Common myeloid progenitor, CD34-positive (primary cell): Measurements from ENCODE around the gene HECTD2.
"Not testable (repeated sequence)": the region's sequence is repeated elsewhere in the genome, so short reads cannot be mapped to it uniquely, and the experiment has no call there.

Source experiments
- CTCF ChIA-PET: fragments of 350-600 bp; sonication (Branson Sonifier 250); formaldehyde crosslinking; loops from one replicate; lab custom pipeline; 2021; ENCODE audit warnings: antibody characterized with exemption; lab: Charles Lee
- POLR2A ChIA-PET: fragments of 350-600 bp; sonication (Branson Sonifier 250); formaldehyde crosslinking; loops from one replicate; lab custom pipeline; 2021; ENCODE audit warnings: antibody characterized with exemption; lab: Charles Lee
- DNase-seq, 3 donors: peaks; one replicate each; pipeline versions ENCODE4 v3.0.0 to v3.0.0-alpha.2; 2013
- H3K27ac ChIP-seq, 2 experiments: 1 replicate in 1 of 2; 2 replicates in 1 of 2; pipeline ENCODE4 v1.7.0; 2013; ENCODE audit warnings: inconsistent platforms in 2 of 2, low read length in 2 of 2, mild to moderate bottlenecking in 2 of 2, low read depth in 1 of 2, moderate library complexity in 1 of 2; ENCODE audit not compliant: severe bottlenecking in 2 of 2, insufficient read depth in 1 of 2, poor library complexity in 1 of 2
- H3K27me3 ChIP-seq, 5 experiments: replicated peaks in 2 of 5; 1 replicate in 3 of 5; 2 replicates in 2 of 5; pipeline versions ENCODE4 v1.6.1 to v1.7.0; 2013; ENCODE audit warnings: low read length in 4 of 5, mild to moderate bottlenecking in 2 of 5, moderate library complexity in 2 of 5, inconsistent platforms in 1 of 5; ENCODE audit not compliant: insufficient read depth in 5 of 5, control insufficient read depth in 4 of 5
- H3K36me3 ChIP-seq, 4 experiments: 1 replicate in 2 of 4; 2 replicates in 2 of 4; pipeline versions ENCODE4 v1.6.1 to v1.7.0; 2013; ENCODE audit warnings: low read length in 3 of 4, control low read depth in 1 of 4, mild to moderate bottlenecking in 1 of 4; ENCODE audit not compliant: control insufficient read depth in 4 of 4, insufficient read depth in 4 of 4
- H3K4me1 ChIP-seq, 4 experiments: 1 replicate in 3 of 4; 2 replicates in 1 of 4; pipeline versions ENCODE4 v1.6.1 to v1.7.1; 2013; ENCODE audit warnings: low read length in 3 of 4, mild to moderate bottlenecking in 3 of 4, control low read depth in 1 of 4, inconsistent platforms in 1 of 4, moderate library complexity in 1 of 4; ENCODE audit not compliant: control insufficient read depth in 4 of 4, insufficient read depth in 4 of 4; ENCODE audit errors: control extremely low read depth in 1 of 4
- H3K4me3 ChIP-seq, 7 experiments: 1 replicate in 4 of 7; 2 replicates in 3 of 7; pipeline versions ENCODE4 v1.5.1 to v1.7.0; 2013; ENCODE audit warnings: mild to moderate bottlenecking in 7 of 7, low read length in 6 of 7, moderate library complexity in 6 of 7, inconsistent platforms in 2 of 7, low read depth in 2 of 7, control low read depth in 1 of 7; ENCODE audit not compliant: insufficient read depth in 4 of 7, control insufficient read depth in 1 of 7; ENCODE audit errors: extremely low read depth in 1 of 7
- H3K9me3 ChIP-seq, 5 experiments: 1 replicate in 4 of 5; 2 replicates in 1 of 5; pipeline versions ENCODE4 v1.6.1 to v1.7.1; 2013; ENCODE audit warnings: low read length in 4 of 5, mild to moderate bottlenecking in 2 of 5, inconsistent platforms in 1 of 5, low read depth in 1 of 5, moderate library complexity in 1 of 5; ENCODE audit not compliant: control insufficient read depth in 4 of 5, insufficient read depth in 2 of 5; ENCODE audit errors: control extremely low read depth in 1 of 5
- WGBS: methylation state at CpG from one replicate; pipeline ENCODE4 v1.1.5; 2013; ENCODE audit not compliant: insufficient coverage; 5-methylcytosine and 5-hydroxymethylcytosine counted together

The HECTD2 gene

DNA sequence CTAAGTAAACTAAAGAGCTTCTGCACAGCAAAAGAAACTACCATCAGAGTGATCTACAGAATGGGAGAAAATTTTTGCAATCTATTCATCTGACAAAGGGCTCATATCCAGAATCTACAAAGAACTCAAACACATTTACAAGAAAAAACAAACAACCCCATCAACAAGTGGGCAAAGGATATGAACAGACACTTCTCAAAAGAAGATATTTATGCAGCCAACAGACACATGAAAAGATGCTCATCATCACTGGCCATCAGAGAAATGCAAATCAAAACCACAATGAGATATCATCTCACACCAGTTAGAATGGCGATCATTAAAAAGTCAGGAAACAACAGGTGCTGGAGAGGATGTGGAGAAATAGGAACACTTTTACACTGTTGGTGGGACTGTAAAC, 124.6 kb downstream of the HECTD2 start:
- DNase-seq, H3K27ac ChIP-seq, H3K27me3 ChIP-seq, H3K4me1 ChIP-seq, H3K9me3 ChIP-seq, H3K4me3 ChIP-seq, CTCF ChIA-PET, H3K36me3 ChIP-seq, POLR2A ChIA-PET: not testable (repeated sequence)
- whole genome bisulfite sequencing = no CpG with 5 or more reads among the region's 1 CpG

DNA sequence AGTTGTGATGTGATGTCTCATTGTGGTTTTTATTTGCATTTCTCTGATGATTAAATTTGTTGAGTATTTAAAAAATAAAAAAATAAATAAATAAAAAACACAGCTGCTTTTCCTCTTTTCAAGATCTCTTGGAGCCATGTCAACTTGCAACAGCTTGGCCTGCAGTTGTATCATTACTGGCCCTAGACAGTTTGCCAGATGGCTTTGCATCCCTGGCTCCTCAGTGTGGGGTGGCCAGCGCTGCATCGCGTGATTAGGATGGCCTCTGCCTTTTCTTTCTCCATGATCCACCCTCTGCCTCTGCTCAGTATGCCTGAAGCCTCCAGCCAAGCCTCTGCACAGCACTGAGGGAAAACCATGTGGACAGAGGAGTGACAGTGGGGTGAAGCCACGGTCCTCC, 126.0 kb downstream of the HECTD2 start:
- Histone ChIP-seq H3K9me3 (peaks cover 0 to 6% (median 2%) of the 10 kb centered on the region in 5 experiments), H3K4me3 (no peak overlapping the region), H3K36me3 (no peaks in the 10 kb centered on the region), H3K4me1 (no peaks in the 10 kb centered on the region), H3K27ac (no peak overlapping the region), H3K27me3 (no peaks in the 10 kb centered on the region)
- WGBS = 91% methylated on average over 4 of the region's 4 CpGs
- POLR2A ChIA-PET = no interaction called here
- CTCF ChIA-PET = no interaction called here
- no peak for DNase-seq

DNA sequence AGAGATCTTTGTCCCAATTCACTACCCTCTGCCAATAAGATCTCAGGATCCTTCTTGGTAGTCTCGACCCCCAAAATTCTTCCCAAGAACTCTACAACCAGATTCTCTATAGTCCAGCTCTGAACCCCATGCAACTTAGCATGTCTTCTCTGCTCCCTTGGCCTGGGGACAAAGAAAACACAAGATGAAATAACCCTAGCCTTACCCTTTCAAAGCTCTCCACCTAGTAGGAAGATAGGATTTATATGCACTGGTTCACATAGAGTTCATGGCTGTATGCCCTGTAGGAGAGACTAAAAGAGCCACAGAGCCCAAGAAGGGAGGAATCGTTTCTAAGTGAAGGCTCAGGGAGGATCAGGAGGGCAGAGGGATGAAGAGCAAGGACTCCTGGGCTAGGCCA, 126.6 kb downstream of the HECTD2 start:
- DNase-seq = no peak
- POLR2A ChIA-PET = no interaction called here
- no peak overlapping the region for H3K4me3 ChIP-seq

DNA sequence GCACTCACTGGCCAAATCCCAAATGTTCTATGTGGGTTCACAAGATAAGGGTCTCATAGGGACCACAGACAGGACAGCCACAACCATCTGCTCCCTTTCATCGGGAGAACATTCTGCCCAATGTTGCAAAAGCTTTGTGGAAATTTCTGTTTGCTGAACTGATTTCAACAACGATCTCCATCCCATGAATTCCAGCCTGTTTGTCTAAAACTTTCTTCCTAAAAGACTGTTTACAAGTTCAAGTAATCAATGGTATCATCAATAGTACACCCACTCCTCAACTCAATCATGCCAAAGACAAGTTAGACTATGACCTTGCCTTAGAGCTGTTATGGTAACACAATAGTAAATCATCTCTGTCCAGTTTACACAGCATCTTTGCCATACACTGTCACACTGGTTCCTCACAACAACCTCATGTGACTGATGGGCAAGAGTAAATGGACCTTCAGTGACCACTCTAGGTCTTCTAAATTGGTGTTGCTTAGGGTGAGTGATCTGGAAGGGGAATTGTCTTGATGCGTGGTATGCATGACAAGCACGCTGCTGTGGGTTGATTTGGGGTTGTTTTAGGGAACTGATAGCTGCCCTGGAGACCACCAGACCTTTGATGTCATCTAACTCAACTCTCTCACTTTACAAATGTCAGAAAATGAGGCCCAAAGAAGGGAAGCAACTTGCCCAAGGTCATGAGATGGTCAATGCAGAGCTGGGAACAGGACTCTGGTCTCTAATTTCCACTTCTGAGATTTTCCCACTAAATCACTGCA, 127.7 kb downstream of the HECTD2 start:
- POLR2A ChIA-PET = no interaction called here
- Histone ChIP-seq H3K9me3 (peaks cover 0 to 6% (median 2%) of the 10 kb centered on the region in 5 experiments), H3K27me3 (no peaks in the 10 kb centered on the region), H3K27ac (no peak overlapping the region), H3K4me1 (no peaks in the 10 kb centered on the region), H3K4me3 (no peak overlapping the region), H3K36me3 (no peaks in the 10 kb centered on the region)
- no peak for DNase-seq
- WGBS = 100% methylated on average over 2 of the region's 4 CpGs
- CTCF ChIA-PET = no interaction called here

More for the DNA sequence above, 126.6 kb downstream of the HECTD2 start:
- 100% methylated on average over 2 of the region's 2 CpGs for WGBS
- Histone ChIP-seq H3K4me1 (no peaks in the 10 kb centered on the region), H3K27me3 (no peaks in the 10 kb centered on the region), H3K27ac (no peak overlapping the region), H3K36me3 (no peaks in the 10 kb centered on the region), H3K9me3 (peaks cover 0 to 6% (median 2%) of the 10 kb centered on the region in 5 experiments)
- CTCF ChIA-PET = no interaction called here

DNA sequence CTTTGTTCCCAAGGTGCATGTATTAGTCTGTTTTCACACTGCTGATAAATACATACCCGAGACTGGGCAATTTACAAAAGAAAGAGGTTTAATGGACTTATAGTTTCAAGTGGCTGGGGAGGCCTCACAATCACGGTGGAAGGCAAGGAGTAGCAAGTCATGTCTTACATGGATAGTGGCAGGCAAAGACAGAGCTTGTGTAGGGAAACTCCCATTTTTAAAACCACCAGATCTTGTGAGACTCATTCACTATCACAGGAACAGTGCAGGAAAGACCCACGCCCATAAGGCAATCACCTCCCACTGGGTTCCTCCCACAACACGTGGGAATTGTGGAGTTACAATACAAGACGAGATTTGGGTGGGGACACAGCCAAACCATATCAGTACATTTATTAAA, 129.8 kb downstream of the HECTD2 start:
- WGBS = 100% methylated on average over 2 of the region's 5 CpGs
- peaks cover 0 to 2% (median 0%) of the 10 kb centered on the region in 5 experiments for H3K27me3 ChIP-seq
- no peak overlapping the region for H3K4me3 ChIP-seq
- no peaks in the 10 kb centered on the region for H3K36me3 ChIP-seq
- ChIA-PET CTCF (no interaction called here), POLR2A (no interaction called here)
- peaks cover 0 to 6% (median 2%) of the 10 kb centered on the region in 5 experiments for H3K9me3 ChIP-seq
- no peak overlapping the region for H3K27ac ChIP-seq
- DNase-seq = no peak
- no peaks in the 10 kb centered on the region for H3K4me1 ChIP-seq

DNA sequence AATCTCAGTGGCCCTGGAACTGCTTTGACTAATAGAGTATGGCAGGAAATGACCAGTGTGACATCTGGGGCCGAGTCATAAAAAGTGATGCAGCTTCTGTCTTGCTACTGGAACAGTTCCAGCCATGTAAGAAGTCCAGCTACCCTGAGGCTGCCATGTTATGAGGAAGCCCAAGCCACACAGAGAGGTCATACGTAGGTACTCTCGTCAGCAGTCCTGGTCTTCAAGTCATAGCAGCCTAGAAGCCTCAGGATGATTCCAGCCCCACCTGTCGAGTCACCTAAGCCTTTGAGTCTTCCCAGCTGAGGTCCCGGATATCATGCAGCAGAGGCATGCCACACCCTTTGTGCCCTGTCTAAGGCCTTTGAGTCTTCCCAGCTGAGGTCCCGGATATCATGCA, 130.6 kb downstream of the HECTD2 start:
- H3K36me3 ChIP-seq = no peaks in the 10 kb centered on the region
- H3K4me1 ChIP-seq = no peaks in the 10 kb centered on the region
- H3K9me3 ChIP-seq = peaks cover 0 to 6% (median 2%) of the 10 kb centered on the region in 5 experiments
- ChIA-PET CTCF (no interaction called here), POLR2A (no interaction called here)
- H3K27ac ChIP-seq = no peak overlapping the region
- WGBS = 91% methylated on average over 6 of the region's 6 CpGs
- no peak overlapping the region for H3K4me3 ChIP-seq
- H3K27me3 ChIP-seq = peaks cover 0 to 2% (median 0%) of the 10 kb centered on the region in 5 experiments
- no peak for DNase-seq

DNA sequence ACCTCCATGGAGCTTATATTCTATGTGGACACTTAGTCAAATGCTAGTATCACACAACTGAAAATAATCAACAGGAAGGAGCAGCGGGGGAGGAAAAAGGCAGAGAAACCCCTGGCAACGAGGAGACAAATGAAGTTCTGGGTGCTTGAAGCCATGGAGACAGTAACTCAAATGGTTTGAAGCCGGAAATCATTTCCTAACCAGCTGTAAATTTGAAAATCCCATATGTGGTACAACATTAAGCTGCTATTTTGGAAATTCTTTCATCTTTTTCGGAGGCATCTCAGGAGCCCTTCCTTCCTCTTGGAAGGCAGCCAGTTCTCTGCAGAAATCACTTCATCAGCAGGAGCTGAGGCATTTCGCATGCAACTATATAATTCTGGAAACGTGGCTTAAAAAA, 131.3 kb downstream of the HECTD2 start:
- ChIA-PET CTCF (interaction anchor here (1.3 kb wide), 1 partner anchor 11 kb away, joined by 3 read pairs; no protein-coding TSS in a partner anchor), POLR2A (no interaction called here)
- no peak overlapping the region for H3K27ac ChIP-seq
- H3K4me1 ChIP-seq = no peaks in the 10 kb centered on the region
- H3K9me3 ChIP-seq = peaks cover 0 to 6% (median 2%) of the 10 kb centered on the region in 5 experiments
- no peak overlapping the region for H3K4me3 ChIP-seq
- no peak for DNase-seq
- H3K36me3 ChIP-seq = no peaks in the 10 kb centered on the region
- WGBS = 60% methylated on average over 5 of the region's 6 CpGs
- peaks cover 0 to 2% (median 0%) of the 10 kb centered on the region in 5 experiments for H3K27me3 ChIP-seq
